ENCODE measurements around the gene NPBWR2. TPM values are rescaled to one million over a fixed set of nuclear protein-coding genes. Genes with fewer than 3 reads are reported as not detected.
A peak's percentile ranks its signal among the peaks of the same experiment; 100 is the strongest.

Gene NPBWR2
- total RNA-seq, 3 donors from 2014 or later (not counting 1 experiment from before 2014, with no cell fraction given): not detected

- Histone ChIP-seq H3K36me3 (ENCODE audit: control insufficient read depth, insufficient read depth, low read length) (peaks cover 34% of the 10 kb centered on the region), H3K27ac (ENCODE audit: low read length) (peak overlapping the region; percentile 69), H3K4me1 (ENCODE audit: control insufficient read depth, insufficient read depth, low read length) (peaks cover 55% of the 10 kb centered on the region), H3K27me3 (ENCODE audit: control insufficient read depth, insufficient read depth, low read length) (no peaks in the 10 kb centered on the region), H3K4me3 (ENCODE audit: low read length) (peak overlapping the region; percentile 75), H3K9me3 (ENCODE audit: control insufficient read depth, insufficient read depth, low read length) (no peaks in the 10 kb centered on the region)
- no peaks in the 10 kb centered on the region for H3K27me3 Mint-ChIP-seq (ENCODE audit: low read depth in 2 of 2)
- ATAC-seq: peak in 1 of 3 donors; percentile 0
- no peak for TF ChIP-seq CTCF (IDR thresholded peaks at IDR 0.05)
- no peaks in the 10 kb centered on the region for H3K9me3 Mint-ChIP-seq
- 1% methylated on average over 7 of the region's 7 CpGs for WGBS (ENCODE audit: insufficient coverage)
- peaks cover 16 to 50% of the 10 kb centered on the region in 2 donors for H3K4me1 Mint-ChIP-seq
- DNase-seq: no peak
- peak overlapping the region; percentile 90 for H3K4me3 Mint-ChIP-seq
- H3K36me3 Mint-ChIP-seq: no peaks in the 10 kb centered on the region
- intact Hi-C loops (cut with micrococcal nuclease): no loop called here
- peak overlapping the region; percentile 82 to 92 for H3K27ac Mint-ChIP-seq
These were observed 29.9 kb downstream of the NPBWR2 start for GRCh38 chr20:64077541-64077875.

- no peaks in the 10 kb centered on the region for H3K27me3 ChIP-seq (ENCODE audit: control insufficient read depth, insufficient read depth, low read length)
- DNase-seq (peak in 1 of 2 donors; percentile 55), ATAC-seq (no peak)
- Mint-ChIP-seq H3K4me1 (peaks cover 16 to 50% of the 10 kb centered on the region in 2 donors), H3K4me3 (peak overlapping the region; percentile 90), H3K36me3 (no peaks in the 10 kb centered on the region), H3K9me3 (no peaks in the 10 kb centered on the region), H3K27ac (peak overlapping the region; percentile 41 to 92), H3K27me3 (ENCODE audit: low read depth in 2 of 2) (no peaks in the 10 kb centered on the region)
- no peaks in the 10 kb centered on the region for H3K9me3 ChIP-seq (ENCODE audit: control insufficient read depth, insufficient read depth, low read length)
- H3K36me3 ChIP-seq (ENCODE audit: control insufficient read depth, insufficient read depth, low read length): peaks cover 37% of the 10 kb centered on the region
- 10% methylated on average over 8 of the region's 8 CpGs for WGBS (ENCODE audit: insufficient coverage)
- no peak for TF ChIP-seq CTCF (IDR thresholded peaks at IDR 0.05)
- intact Hi-C loops (cut with micrococcal nuclease): no loop called here
- peak overlapping the region; percentile 69 for H3K27ac ChIP-seq (ENCODE audit: low read length)
- peaks cover 51% of the 10 kb centered on the region for H3K4me1 ChIP-seq (ENCODE audit: control insufficient read depth, insufficient read depth, low read length)
- peak overlapping the region; percentile 75 for H3K4me3 ChIP-seq (ENCODE audit: low read length)
These were observed 30.3 kb downstream of the NPBWR2 start for GRCh38 chr20:64077094-64077493.

DNA sequence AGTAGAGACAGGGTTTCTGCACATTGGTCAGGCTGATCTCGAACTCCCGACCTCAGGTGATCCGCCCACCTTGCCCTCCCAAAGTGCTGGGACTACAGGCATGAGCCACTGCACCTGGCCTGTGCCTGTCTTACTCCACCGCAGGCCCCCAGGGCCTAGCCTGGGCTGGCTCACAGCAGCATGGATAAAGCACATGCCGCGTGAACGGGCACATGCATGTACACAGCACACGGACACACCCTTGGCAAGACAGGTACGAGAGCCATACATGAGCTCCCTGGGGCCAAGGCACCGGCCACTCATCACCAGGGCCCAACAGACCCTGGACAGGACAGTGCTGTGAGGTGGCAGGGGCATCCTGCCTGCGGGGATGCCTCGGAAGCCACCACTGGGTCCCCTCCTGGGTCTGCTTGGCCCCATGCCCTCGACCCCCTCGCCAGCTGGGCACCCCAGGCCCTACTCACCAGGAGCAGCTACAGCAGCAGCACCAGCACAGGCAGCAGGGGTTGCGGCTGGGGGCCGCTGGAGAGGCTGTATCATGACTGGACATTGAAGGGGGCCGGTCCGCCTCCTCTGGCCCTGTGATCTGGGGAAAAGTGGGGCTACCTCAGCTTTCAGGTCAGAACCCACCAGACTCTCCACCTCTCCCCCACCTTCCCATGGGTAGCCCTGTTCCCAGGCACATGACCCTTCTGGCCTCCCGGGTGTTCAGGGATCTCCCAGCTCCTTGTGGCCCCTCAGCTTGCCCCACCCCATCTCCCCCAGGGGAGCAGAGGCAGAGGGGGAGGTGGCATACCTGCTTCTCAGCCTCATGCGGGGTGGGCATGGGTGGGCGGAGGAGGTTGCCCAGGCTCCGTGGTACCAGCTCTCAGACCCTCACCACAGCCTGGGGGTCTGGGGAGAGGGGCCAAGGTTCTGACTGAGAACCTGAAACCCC lies 31.0 kb downstream of the NPBWR2 start:
- WGBS (ENCODE audit: insufficient coverage): 88% methylated on average over 19 of the region's 22 CpGs
- no peak overlapping the region for H3K4me3 Mint-ChIP-seq
- peaks cover 43% of the 10 kb centered on the region for H3K36me3 ChIP-seq (ENCODE audit: control insufficient read depth, insufficient read depth, low read length)

More for the DNA sequence above, 31.0 kb downstream of the NPBWR2 start:
- peaks cover 48% of the 10 kb centered on the region for H3K4me1 ChIP-seq (ENCODE audit: control insufficient read depth, insufficient read depth, low read length)
- no peak for ATAC-seq
- no peak for DNase-seq
- H3K9me3 ChIP-seq (ENCODE audit: control insufficient read depth, insufficient read depth, low read length): no peaks in the 10 kb centered on the region
- H3K27ac ChIP-seq (ENCODE audit: low read length): peak overlapping the region; percentile 69
- Mint-ChIP-seq H3K27me3 (ENCODE audit: low read depth in 2 of 2) (no peaks in the 10 kb centered on the region), H3K36me3 (no peaks in the 10 kb centered on the region), H3K27ac (peak overlapping the region; percentile 41 to 92), H3K9me3 (no peaks in the 10 kb centered on the region), H3K4me1 (peaks cover 11 to 43% of the 10 kb centered on the region in 2 donors)
- H3K27me3 ChIP-seq (ENCODE audit: control insufficient read depth, insufficient read depth, low read length): no peaks in the 10 kb centered on the region
- intact Hi-C loops (cut with micrococcal nuclease): no loop called here
- TF ChIP-seq CTCF (IDR thresholded peaks at IDR 0.05): no peak
- H3K4me3 ChIP-seq (ENCODE audit: low read length): peak overlapping the region; percentile 75

Measured in natural killer cell (primary cell).